ENCODE data around the gene PIF1.
"Not testable (repeated sequence)": the region's sequence is repeated elsewhere in the genome, so short reads cannot be mapped to it uniquely, and the experiment has no call there.

PIF1 gene

DNA sequence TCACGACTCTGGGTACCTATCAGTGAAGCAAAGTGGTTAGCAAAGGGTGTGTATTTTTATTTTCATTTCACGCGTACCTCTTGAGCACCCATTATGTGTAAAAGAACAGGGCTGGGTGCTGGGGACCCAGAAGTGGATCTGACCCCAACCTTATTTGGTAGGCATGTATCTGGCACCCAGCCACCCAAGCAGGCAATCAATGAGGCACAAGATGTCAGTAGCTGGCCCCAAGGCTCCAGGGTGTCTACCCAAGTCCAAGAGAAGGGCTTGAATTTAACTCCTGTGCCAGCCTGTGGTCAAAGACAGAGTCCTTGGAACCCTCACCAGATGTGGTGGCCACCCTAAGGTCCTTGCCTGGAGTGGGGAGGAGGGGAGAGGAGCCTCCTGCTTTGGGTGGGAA lies 22.0 kb upstream of the PIF1 start:
- no peak for DNase-seq

DNA sequence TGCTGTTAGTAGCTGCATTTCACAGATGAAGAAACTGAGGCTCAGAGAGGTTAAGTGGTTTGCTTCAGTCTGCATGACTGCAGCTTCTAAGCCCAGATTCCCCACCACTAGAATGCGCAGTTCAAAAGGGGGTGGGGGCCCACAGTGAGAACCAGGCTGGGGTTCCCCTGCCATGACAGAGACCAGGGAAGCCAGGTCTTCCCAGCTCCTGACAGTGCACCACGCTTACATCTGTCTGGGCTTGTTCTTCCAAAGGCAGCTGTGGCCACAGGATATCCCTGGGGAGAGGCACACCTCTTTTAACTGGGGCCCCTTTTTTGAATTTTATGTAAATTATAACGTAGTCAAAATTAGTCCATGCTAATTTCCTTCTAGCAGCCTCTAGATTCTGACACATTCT lies 21.6 kb upstream of the PIF1 start:
- DNase-seq = no peak

DNA sequence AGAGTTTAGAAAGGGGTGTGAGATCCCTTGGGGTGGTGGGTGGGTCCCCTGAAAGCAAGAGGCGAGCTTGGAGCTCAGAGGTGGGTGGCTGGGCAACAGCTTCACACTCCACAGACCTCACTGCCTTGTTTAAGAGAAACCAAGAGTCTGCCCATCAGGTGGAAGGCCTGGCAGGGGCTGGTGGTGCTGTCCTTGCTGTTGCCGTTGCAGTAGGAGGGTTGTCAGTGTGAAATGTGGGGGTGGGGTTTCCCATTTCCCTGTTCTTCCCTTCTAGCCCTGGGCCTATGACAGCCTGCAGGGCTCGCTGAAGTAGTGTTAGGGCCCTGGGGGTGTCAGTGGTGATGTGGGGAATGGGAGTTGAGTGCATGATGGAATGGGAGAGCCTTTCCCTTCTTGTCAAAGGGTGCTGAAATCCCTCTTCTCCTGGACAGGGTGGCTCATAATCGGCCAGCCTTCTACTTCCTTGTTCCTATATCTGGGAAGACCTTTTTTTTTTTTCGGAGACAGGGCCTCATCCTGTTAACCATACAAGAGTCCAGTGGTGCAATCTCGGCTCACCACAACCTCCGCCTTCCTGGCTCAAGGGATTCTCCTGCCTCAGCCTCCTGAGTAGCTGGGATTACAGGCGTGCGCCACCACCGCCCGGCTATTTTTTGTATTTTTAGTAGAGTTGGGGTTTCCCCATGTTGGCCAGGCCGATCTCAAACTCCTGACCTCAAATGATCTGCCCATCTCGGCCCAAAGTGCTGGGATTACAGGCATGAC lies 20.6 kb upstream of the PIF1 start:
- peak; percentile 72 to 83 for DNase-seq

DNA sequence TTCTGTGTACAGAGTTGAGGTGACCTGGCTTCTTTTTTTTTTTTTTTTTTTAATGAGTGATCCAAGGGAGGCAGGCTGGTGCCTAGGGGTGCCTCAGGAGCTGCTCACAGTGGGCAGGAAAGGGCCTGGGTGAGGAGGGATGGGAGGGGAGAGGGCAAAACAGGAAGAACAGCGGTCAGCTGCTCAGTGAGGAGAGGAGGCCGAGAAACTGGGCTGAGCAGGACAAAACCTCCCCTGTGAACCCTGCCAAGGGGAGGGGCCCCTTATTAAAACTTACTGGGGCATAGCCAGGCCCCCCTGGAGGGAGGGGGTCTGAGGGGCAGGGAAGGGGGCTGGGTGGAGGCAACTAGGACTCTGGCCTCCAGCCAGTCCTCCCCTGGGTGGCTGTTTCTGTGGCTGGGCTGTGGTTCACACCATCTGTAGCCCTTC lies 19.8 kb upstream of the PIF1 start:
- peak; percentile 48 to 63 for DNase-seq

DNA sequence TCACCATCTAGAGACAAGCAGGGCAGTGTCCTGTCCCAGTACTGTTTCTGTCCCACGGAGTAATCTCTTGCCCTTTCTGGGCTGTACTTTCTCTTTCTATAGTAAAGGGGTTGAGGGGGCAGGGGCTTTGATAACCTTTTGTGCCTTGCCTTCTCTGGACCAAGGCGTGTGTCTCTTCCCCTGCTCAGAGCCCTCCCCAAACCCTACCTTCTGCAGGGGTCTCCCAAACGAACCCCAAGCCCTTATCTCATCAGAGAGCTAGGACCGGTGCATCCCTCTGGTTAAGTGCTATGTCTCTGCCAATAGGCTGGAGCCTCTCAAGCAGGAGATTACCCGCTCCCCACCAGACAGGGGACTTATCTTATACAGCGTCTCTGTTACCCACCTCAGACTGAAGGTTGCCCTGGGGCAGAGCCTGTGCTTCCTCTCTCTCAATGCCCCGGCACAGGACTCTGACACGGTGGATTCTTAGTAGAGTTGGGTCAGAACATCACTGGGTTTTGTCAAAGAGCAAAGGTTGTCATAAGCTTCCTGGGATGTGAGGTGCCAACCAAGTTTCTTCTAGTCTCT lies 19.2 kb upstream of the PIF1 start:
- no peak for DNase-seq

DNA sequence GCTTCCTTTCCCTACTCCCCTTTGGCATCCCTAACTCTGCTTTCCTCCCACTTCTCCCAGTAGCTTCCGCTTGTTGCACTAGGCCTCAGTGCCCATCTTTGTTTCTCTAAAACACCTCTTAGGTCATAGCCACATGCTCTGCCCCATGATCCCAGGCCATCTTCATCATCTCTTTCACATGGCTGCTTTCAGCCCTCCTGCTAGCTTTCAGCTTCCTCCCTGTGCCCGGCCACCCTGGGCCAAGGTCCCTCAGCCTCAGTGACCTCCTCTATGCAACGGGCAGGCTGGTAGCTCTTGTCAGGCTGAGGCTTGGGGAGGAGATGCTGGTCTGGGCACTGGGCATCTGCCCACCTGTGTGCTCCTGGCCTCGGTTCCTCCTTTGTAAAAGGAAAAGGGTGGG lies 18.5 kb upstream of the PIF1 start:
- DNase-seq = peak; percentile 58 to 81

DNA sequence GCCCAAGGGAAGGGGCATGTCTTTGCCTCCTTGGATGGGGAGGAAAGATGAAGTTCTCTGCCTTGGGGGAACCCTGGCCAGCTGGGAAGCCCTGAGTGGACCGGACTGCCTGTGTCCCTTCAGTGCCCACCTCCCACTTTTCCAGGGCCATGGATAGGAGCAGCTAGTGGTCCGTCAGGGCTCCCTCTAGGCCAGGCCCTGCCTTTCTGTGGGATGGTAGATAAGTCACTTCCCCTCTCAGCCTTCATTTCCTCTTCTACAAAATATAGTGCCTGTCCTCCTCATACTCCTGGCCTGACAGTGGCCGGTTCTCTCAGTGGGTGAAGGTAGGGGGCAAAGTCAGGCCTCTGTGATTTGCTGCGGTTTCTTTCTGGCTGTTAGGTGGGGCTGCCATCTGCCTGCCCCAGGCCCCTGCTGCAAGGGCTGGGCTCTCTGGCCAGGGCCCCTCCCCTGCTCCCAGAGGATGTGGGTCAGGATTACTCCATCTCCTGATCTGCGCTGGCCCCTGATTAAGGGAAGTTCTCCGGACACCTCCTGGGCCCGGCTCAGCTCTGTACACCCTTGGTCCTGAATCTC lies 17.6 kb upstream of the PIF1 start:
- DNase-seq = peak; percentile 90 to 91

DNA sequence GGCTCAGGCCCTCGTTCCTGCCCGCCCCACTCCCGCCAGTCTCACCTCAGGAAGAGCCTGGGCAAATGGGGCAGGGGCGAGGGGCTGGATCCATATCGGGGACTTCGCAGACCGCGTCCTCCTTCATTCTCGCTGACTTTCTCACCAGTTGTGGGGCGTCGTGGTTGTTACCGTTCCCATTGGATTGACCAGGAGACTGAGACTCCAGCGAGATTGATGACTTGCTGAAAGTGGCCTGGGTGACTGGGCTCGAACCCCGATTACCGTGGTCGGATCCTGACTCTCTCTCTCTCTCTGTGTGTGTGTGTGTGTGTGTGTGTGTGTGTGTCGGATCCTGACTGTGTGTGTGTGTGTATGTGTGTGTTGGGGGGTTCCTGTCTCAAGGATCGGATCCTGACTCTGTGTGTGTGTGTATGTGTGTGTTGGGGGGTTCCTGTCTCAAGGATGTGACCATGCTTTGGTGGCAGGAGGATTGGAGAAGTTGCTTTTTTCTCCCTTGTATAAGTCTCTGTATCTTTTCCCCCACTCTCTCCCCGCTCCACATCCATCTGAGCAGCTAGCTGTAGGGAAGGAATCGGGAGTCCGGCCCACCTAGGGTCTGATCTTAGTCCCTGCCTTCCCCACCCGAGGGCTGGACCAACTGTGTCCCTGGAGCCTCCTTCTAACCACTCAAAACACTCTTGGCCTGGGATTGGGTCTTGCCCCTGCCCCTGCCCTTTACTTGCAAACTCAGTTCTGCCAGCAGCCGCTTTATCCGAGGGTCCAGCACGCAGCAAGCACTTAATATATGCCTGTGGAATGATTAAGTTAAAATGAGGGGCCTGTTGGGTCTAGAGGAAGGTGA lies 16.9 kb upstream of the PIF1 start:
- DNase-seq = peak in 1 of 2 donors; percentile 35

DNA sequence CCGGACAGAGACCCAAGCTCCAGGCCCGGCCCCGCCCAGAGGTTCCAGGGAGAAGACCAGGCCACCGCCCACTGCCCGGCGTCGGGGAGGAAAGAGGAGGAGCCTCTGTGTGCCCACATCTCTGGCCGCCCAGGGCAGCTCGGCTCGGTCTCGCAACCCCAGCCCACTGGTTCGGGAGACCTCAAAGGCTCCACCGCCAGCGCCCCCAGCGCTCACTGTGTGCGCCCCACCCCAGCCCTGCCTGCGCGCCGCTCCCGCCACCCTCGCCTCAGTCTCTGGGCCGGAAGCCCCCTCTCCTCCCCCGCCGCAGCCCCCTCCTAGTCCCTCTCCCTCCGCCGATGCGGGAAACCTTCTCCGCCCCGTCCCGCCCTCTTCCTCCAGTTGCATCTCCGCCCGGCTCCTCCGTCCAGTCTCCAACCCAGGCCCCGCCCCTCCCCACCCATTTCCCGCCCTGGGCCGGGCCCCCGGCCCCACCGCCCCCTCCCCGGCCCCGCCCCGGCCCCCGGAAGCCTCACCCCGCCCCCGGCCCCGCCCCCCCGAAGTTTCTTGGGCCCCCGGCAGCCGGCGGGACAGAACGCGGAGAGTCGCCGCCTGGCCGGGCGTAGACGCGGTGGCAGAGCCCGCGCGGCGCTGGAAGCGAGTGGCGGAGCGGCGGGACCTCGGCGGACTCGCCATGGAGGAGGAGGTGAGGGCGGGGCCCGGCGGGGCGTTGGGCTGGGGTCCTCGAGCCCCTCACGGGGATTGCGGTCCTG lies 16.1 kb upstream of the PIF1 start, which contains the start of gene PLEKHO2:
Gene PLEKHO2, plus strand, starts transcription at position 572 of the 752 bp plus-strand sequence. Its CDS starts 102 bp downstream, at position 674.
- peak; percentile 95 to 97 for DNase-seq

DNA sequence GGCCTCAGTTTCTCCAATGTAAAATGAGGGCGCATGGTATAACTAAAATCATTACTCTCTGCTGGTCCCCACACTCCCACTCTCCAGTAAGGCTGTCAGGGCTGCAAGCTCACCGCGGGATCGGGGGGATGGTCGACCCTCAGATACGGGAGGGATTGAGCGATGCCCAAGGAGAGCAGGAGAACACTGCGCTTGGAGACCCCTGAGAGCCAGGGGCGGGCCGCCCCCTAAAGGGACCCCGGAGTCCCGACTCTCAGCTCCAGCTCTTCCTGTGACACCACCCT lies 15.6 kb upstream of the PIF1 start:
- no peak for DNase-seq

DNA sequence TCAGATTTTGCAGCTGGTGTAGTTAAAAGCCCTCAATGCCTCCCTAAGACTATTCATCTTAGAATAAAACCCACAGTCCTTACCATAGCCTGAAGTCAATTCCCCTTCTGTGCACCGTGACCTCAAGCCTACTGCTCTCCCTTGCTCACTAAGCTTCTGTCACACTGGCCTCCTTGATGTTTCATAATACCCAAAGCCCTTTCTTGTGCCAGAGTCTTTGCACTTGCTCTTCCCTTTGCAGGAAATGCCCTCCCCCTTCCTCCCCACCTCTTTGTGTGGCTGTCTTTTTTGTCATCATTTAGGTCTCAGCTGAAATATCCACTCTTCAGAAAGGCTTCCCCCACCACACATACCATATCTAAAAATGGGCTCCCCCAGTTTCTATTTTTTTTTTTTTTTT lies 12.1 kb upstream of the PIF1 start:
- DNase-seq = peak; percentile 92 to 93

DNA sequence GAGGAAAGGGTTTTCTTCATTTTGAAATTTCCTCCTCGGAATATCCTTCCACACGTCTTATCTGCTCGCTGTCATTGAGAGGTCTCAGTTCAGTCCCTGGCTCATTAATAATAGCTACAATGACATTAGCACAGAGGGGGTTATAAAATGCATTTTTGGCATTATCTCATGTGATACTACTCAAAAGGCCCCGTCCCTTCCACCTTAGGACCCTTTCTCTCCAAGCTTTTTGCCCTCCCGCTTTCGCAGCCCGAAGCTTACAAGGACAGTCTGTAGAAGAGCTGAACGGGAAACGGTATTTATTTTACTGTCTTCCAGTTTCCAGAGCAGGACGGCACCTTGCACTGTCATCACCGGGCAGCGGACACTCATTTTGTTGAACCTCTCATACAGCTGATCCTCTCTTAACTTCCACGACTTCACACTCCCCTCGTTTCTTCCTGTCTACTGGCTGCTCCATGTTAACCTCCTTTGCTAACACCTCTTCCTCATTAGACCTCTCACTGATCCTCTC lies 10.6 kb upstream of the PIF1 start:
- DNase-seq = no peak

DNA sequence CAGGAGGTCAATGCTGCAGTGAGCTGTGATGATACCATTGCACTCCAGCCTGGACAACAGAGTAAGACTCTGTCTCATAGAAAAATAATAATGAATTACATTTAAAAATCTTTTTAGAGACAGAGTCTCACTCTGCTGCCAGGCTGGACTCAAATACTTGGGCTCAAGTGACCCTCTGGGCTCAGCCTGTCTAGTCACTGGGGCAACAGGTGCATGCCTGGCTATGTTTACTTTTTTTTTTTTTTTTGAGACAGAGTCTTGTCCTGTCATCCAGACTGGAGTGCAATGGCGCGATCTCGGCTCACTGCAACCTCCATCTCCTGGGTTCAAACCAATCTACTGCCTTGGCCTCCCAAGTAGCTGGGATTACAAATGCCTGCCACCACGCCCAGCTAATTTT lies 8.2 kb upstream of the PIF1 start:
- no peak for DNase-seq

DNA sequence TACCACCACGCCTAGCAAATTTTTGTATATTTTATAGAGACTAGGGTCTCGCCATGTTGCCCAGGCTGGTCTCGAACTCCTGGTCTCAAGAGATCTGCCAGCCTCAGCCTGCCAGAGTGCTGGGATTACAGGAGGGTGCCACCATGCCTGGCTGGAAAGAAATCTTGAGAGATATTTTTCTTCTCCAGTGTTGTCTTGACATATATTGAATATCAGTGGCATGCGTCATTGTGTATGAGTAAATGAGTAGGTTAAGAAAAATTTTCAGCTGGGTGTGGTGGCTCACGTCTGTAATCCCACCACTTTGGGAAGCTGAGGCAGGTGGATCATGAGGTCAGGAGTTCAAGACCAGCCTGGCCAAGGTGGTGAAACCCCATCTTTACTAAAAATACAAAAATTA lies 3.5 kb upstream of the PIF1 start:
- DNase-seq = no peak

DNA sequence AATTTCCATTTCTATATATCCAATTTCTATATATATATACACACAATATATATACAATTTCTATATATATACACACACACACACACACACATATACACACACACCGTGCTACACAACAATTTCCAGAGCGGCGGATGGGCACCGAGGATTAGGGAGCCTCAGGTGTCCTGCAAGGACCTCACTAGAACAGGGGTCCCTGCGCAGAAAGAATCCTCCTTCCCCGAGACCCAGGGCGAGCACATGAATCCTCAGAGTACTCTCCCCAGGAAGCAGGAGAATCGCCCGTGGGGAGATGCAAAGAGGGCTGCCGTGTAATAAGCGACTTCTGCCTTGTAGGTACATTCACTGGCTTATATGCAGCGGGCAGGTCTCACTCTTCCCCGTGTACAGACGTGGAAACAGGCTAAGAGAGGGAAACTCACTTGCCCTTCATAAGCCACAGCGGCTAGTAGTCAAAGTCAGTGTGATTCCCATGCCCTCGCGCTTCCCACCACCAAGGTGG lies 467 bp downstream of the PIF1 start:
- DNase-seq = no peak

DNA sequence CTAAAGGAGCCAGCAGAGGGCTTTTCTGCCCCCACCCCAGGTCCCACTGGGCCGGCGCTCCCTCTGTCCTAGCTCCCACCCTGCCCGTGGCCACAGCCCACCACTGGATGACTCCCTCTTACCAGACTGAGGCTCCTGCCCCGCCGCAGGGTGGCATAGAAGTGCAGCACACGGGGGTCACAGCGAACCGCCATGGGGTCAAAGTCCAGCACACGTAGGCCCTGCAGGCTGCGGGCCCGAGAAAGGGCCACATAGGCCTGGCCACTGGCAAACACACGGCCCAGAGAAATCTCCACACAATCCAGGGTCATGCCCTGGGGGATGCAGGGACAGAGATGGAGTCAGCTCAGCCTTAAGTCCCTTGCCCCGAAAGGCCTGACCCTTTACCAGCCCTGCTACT lies 9.0 kb downstream of the PIF1 start:
- no peak for DNase-seq

DNA sequence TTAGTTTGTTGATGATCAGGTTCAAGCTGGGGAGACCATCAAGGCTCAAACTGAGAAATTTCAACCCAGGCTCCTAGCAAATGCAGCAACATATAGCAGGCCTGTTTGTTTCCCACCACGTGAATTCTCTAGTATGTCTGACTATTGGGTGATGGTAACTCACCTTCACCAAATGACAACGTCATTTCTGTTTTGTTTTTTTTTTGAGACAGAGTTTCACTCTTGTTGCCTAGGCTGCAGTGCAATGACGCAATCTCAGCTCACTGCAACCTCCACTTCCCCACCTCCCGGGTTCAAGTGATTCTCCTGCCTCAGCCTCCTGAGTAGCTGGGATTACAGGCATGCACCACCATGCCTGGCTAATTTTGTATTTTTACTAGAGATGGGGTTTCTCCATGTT lies 10.5 kb downstream of the PIF1 start:
- peak in 1 of 2 donors; percentile 20 for DNase-seq

DNA sequence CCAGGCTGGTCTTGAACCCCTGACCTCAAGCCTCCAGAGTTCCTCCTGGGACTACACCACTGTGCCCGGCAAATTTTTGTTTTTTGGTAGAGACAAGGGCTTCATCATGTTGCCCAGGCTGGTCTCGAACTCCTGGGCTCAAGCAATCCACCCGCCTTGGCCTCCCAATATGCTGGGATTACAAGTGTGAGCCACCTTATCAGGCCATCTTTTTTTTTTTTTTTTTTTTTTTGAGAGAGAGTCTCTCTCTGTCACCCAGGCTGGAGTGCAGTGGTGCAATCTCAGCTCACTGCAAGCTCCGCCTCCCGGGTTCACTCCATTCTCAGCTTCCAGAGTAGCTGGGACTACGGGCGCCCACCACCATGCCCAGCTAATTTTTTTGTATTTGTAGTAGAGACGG lies 11.2 kb downstream of the PIF1 start:
- DNase-seq = not testable (repeated sequence)

DNA sequence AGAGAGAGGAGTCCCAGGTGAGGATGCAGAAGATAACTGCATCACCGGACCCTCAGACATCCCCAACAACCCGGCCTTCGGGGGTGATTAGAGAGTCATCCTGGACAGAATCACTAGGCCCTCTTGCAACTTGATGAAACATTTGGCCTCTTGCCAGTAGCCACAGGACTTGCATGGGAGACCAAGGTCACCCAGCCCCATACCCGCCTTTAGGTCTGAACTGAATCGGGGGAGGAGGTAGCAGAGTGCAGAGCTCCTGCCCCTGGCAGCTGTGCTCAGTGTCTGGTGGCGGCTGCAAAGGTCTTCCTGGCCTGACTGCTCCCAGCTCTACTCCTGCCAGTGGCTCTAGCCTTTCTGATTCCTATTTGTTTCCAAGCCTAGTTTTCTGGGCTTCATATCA lies 12.4 kb downstream of the PIF1 start:
- no peak for DNase-seq

DNA sequence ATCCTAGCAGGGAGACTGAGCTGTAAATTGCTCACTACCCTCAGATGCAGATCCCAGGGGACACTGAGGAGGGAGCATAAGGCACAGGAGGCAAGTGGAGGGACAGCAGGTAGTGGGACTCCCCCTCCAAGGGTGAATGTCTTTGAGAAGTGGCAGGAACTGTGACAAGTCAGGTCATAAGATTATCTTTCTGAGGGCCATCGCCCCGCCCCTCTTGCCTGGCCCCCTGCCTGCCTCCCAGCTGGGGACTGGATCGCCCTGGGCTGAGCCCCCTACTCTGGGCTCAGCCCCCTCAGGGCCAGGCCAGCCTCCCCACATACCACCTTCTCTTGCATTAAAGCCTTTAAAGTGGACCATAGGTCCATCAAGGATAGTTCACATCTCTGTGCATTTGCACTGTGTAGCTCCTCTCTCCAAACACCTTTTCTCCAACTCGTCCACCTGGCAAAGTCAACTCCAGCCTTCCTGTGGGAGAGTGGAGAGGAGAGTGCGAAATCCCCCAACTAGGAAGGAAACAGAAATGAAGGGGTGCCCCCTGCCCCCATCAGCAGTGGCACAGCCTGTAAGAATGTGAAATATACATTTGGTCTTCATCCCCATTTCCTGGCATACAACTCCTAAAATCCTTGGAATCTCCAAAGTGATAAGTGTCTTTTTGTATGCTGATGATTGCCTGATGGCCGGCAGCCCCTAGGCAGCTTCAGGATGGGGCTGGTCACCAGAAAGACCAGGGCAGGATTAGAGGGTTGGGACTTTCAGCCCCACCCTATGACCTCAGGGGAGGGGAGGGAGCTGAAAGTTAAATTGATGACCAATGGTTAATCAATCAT lies 14.7 kb downstream of the PIF1 start:
- no peak for DNase-seq

All from inflammatory macrophage (primary cell).